HG02852 (cell line): ENCODE data around the gene BAMBI.

Source experiments
- ATAC-seq: cut with Tn5 transposase; IDR thresholded peaks from one replicate; pipeline ENCODE4 v1.9.1; 2021; ENCODE audit warnings: mild to moderate bottlenecking, moderate library complexity; ENCODE audit not compliant: unreplicated experiment

The BAMBI gene

DNA sequence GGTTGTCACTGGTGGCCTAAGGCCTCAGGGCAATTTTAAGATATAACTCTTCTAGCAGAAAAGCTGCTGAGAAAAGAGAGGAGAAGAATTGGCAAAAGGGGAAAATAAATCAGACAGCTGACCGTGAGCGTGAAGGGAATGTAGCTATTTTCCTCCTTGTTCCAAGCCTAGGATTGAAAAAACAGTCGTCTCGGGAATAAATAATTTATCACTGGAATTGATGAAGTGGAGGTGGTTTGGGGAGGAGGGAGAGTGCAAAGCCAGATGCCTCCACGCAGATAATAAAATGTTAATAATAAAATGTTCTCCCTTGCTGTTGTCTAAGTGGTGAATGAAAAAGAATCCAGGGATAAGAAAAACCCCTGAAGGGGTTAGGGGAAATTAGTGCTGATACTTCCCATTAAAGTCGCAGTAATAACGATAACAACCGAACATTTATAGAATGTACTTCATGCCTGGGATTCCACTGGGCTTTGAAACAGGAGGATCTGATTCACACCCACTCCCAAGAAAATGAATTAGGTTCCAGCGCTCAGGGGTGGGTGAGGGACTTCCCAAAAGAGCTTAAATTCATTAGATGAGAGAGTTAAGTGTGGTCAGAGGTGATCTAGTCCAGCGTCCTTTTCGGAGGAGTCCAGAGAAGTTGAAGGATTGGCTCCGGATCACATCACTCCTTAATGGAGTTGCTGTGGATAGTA is 27.3 kb downstream of the BAMBI start:
- ATAC-seq: no peak

DNA sequence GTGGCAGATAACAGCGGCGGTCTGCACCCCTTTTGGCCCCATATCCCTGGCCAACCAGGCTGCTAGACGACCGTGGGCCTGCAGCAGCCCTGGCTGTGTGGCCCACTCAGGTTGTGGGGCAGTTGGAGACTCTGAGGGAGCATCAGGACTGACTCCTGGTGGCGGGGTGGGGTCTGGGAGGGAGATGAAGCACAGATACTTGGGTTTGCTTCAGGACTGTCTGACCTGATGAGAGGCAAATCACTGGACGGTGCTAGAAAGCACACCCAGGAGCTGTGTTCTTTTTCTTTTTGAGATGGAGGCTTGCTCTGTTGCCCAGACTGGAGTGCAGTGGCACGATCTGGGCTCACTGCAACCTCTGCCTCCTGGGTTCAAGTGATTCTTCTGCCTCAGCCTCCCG is 28.2 kb downstream of the BAMBI start:
- no peak for ATAC-seq

DNA sequence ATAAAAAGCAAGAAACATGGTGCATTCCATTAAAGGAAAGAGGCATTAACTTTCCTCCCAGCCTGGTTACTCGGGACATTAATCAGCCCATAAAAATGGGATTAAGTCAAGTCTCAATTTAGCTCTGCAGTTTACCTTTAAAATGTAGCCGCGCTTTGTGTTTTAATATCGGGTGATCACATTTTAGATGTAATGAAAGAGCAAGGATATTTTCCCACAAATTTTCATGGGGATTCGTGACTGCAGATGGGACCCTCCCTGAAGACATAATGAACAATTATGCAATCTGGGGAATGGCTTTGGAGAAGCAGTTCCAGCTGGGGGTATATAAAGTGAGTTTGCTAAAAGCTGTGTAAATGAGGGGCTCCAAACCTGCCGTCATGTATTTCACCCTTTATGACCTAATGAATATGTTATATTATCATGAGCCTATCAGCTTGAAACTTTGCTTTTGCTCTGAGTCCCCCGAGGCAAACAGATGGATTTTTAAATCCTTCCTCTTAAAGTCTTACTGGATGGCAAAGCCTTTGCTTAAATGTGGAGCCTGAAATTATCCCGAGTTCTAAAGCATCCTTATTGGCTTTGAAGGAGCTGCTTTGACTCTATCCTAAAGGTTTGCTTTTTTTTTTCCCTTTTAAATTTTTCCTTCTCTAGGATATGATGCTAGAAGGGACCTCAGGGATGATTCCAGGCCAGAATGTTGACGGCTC is 31.8 kb downstream of the BAMBI start:
- no peak for ATAC-seq

DNA sequence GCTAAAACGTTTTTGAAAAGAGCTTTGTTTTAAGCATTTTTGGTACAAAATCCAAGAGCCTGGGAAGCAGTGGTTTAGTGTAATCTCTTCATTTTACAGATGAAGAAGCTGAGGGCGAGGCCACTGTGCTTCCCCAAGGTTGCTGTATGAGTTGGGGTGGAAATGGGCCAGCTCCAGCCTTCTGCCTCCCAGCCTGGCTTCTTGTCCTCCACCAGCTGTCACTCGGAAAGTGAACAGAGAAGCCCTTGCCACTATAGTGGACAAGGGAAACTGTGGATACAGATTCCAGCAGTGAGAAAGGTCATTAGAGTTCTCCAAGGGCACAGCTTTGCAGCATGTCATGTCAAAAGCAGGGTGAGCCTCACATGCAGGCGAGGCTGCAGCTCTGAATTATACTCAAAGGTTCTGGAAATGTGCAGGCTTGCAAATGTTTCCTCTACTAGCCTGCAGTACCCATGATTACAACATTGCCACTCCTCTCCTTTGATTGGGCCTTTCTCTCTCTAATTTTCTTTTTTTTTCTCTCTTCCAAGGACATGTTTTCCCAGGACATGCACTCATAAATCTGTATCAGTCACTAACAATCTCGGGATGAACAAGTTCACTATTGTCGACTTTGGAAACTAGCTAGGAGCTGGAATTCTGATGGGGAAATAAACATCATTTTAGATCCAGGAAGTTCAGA is 33.0 kb downstream of the BAMBI start:
- ATAC-seq: no peak

DNA sequence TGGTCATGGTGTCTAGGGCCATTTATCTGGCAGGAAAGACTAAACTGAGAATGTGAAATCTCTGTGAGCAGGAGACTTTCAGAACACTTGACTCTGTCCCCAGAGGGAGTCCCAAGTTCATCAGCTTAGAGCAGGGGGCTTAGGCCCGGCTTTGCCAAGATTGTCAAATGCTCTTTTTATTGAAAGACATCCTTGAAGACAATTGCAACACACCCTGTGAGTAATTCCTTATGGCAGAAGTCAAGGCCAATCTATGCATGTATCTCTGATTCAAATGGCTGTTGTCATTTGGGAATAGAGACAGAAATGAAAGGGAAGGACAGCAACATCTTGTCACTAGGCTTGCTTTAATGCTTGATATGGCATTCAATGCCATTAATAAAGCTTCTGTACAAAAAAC is 33.7 kb downstream of the BAMBI start:
- ATAC-seq: no peak

DNA sequence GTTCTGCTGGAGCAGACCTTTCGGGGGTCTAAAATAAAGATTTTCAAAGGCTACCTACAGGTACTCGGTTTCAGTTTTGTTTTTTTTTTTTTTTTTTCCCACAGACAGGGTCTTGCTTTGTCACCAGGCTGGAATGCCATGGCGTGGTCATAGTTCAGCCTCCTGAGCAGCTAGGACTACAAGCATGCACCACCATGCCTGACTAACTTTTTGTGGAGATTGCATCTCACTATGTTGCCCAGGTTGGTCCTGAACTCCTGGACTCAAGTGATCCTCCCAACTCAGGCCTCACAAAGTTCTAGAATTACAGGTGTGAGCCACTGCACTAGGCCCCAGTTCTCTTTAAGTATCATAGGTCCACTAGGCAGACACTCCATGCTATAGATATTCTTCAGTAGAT is 34.5 kb downstream of the BAMBI start:
- no peak for ATAC-seq

DNA sequence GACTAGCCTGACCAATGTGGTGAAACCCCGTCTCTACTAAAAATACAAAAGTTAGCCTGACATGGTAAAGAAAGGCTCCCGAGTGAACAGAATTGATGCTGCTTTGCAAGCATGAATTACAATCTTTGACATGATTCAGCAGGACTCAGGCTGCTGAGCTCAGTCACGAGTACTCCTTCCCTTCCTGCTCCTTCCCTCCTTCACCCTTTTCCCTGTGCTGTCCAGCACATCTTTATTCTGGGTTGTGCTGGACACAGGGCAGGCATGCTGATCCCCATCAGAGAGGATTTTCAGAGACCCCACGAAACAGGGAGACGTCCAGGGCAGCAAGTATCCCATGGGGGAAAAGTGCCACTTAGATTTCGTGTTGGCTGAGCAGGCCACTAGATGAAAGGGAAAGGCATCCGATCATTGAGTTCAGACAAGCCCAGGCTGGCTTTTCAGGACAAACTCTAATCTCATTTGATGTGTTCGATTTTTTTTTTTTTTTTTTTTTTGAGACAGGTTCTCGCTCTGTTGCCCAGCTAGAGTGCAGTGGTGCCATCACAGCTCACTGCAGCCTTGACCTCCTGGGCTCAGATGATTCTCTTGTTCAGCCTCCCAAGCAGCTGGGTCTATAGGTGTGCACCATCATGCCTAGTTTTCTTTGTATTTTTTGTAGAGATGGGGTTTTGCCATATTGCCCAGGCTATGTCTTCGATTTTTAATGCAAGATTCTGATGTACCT is 36.5 kb downstream of the BAMBI start:
- no peak for ATAC-seq

DNA sequence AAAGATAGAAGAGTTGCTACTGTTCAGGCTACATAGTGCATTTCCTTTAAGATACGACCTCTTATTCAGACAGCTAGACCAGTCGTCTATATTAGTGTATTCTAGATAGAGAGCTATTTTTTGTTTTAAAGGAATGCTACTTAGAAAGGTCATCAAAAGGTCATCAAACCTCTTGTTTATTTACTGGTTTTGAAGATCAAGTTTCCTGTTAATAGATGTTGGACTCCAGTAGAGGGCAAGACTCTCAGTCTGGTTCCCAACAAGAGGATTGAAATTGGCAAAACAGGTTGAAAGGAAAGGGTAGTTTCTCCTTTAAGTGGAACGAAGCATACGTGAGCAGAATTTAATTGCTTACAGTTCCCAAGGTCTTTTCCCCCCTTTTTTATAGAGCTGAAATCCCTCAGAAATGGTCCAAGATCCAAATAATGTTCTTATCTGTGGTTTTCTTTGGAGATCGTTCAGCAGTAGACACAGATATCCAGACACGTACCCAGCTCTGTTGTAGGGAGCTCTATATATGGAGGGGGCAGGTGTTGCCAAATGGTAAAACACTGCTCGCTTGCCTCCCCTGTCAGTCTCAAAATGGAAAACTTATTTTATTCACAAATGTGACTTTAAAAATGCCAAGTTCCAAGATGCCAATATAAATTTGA is 37.2 kb downstream of the BAMBI start:
- no peak for ATAC-seq

DNA sequence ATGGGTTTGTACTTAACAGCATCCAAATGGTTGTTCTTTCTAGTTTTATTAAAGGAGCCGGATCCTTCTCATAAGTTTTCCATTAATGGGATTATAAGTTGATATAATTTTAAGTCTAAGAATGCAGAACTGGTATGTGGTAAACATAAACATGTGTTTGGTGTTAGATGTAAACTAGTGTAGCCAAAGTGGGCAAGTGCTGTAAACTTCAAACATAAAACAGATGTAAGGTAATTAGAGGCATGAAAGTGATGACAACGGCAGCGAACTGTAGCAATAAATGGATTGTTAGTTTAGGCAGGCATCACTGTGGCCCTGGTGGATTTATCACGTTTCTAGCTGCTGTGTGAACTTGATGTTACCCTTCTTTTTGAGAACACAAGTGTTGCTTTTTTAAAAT is 37.9 kb downstream of the BAMBI start:
- ATAC-seq: no peak

DNA sequence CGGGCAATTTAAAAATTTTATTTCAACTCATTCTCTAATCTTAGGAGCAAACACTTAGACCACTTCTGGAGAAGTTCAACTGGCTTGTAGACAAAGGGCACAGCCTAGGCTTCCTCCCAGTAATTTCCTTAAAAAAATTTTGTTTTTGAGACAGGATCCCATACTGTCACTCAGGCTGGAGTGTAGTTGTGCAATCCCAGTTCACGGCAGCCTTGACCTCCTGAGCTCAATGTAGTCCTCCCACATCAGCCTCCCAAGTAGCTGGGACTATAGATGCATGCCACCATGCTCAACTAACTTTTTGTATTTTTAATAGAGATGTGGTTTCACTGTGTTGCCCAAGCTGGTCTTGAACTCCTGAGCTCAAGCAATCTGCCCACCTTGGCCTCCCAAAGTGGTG is 38.4 kb downstream of the BAMBI start:
- ATAC-seq: no peak

DNA sequence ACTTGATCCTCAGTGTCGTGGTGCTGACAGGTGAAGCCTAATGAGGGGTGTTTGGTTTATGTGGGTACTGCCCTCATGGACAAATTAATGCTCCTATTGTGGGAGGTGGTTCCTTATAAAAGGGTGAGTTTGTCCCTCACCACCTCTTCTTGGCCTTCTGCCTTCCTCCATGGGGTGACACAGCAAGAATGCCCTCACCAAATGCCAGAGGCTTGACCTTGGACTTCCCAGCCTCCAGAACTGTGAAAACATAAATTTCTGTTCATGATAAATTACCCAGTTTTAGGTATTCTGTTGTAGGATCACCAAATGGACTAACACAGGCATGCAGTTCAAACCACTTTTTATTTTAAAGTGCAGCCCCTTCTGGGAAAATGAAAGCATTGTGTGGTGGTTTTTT is 39.4 kb downstream of the BAMBI start:
- no peak for ATAC-seq

DNA sequence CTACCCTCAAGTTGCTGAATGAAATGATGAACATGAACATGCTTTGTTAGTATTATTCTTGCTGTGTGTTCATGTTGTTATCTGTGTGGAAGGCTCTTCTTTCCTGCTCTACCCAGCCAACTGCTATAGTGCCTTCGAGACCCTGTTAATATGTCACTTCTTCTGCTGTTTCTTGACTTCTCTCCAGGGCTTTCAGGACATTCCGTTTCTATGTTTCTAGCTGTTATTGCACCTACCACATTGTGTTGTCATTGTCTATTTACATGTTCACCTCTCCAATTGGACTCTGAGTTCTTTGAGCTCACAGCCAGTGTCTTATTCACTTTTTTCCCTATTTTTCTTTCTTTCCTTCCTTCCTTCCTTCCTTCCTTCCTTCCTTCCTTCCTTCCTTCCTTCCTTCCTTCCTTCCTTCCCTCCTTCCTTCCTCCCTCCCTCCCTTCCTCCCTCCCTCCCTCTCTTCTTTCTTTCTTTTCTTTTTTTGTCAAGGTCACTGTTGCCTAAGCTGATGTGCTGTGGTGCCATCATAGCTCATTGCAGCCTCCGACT is 40.4 kb downstream of the BAMBI start:
- ATAC-seq: no peak

DNA sequence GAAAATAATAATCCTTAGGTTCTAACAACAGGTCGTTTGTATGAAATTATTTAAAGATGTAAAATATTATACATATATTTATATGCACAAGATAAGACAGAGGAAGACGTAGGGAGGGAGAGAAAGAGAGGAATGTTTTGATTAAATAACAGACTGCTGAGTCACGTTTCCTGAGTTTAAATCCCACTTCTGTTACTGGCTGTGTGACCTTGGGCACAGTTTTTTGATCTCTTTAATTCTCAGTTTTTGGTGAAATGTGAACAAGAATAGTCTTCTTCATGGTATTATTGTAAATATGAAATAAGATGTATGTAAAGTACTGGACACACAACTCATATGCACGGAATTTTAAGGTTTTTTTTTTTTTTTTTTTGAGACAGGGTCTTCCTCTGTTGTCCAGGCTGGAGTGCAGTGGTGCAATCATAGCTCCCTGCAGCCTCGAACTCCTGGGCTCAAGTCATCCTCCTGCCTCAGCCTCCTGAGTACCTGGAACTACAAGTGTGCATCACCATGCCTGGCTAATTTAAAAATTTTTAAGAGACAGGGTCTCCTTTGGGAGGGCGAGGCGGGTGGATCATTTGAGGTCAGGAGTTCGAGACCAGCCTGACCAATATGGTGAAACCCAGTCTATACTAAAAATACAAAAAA is 42.6 kb downstream of the BAMBI start:
- no peak for ATAC-seq

DNA sequence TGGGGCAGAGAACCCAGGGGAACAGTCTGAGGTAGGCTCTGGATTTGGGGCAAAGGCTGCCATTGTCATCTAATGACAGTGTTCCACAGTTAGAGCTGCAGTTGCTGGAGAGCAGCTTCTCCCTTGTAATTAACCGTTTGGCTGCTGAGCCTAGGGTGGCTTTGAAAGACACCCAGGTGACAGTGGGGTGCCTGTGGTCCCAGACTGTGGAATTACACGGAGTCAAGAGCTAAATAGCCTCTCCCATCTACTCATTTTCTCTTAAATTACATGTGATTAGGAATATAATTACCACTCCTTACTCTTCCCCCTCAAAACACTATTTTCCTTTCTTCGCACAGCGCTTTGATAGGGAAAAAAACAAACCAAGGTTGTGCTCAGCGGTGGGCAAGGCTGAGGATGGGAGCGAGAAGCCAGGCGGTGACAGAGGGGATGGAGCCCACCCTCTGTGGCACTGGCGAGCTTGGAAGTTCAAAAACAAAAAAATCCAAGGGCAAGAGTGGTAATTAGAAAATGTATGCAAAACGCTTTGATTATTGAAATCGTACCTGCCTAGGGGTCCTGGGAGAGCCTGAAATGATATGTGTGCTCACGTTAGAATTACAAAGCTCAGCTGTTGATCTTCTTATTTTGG is 44.1 kb downstream of the BAMBI start:
- ATAC-seq: no peak

DNA sequence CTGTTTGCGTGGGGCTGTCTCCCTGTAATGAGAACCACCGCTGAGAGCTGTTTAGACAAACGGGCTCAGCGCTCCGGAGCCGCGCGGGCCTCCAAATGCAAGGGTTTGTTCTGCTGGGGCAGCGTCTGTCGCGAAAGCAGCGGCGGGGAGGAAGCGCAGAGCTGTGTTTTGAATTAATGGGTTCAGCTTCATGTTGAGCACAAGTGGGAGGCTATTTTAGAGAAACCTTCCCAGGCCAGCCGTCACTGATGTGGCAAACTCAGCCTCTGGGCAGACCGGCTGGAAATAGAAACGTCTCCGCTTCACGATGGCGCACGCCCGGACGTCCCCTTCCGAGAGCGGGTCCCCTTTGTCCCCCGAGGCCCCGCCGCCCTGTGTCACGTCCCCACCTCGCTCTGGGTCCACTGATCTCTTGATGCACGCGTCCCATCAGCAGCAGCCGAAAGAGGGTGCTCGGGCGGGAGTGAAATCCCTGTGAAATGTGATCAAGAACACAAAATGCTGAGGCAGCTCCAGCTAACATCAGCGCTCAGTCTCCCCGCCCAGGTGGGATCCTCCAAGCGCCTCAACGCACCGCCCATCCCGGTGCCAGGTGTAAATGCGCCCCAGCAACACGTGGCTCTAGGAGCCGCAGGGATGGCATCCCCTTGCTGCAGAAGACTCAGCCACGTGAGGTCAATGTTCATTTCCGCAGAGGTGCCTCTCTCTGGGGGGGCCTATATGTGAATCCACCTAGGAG is 44.9 kb downstream of the BAMBI start:
- no peak for ATAC-seq

DNA sequence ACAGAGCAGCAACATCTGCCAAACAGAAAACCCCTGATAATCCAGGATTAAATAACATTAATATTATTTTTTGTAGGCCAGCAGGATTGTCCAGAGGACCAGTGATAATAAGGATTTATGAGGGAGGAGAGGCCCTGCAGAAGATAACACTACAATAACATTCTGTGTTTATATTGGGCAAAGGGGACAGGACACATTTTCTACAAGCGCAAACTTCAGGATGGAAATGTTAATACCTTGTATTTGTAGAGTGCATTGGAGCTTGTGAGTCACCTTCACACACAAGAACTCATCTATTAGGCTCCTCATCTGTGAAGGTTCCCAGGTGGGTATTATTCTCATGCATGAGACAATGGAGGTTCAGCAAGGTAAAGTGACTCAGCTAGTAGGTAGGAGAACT is 51.0 kb downstream of the BAMBI start:
- ATAC-seq: no peak

DNA sequence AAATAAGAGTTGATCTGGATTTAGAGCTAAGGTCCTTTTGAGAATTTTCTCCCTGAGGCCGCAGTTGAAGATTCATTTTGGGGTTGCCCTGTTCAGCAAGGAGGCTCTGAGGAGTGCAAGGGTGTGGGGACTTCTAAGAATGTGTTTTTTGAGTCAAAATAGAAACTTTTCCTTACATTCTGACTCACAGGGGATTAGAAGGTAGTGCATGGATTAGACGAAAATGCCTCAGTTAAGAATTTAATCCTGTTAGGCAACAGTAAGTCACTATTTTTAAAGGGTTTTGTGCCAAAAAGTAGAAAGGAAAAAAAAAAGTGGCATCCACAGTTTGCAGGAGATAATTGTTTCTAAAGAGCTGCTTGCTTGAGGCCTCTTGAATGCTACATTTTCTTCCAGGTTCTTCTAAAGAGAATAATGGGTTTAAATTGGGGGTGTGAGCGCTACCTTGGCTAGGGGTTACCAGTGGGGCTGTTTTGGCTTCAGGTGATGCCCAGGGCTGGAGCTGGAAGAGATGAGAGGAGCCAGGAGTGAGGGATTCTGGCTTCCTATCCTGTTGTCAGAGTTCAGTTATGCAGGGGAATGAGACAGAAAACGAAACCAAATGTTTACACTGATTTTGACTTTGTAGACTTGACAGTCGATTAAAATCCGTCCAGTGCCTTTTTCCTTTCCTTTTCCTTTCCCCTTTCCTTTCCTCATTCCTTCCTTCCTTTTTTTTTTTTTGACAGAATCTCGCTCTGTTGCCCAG is 52.9 kb downstream of the BAMBI start:
- ATAC-seq: no peak

DNA sequence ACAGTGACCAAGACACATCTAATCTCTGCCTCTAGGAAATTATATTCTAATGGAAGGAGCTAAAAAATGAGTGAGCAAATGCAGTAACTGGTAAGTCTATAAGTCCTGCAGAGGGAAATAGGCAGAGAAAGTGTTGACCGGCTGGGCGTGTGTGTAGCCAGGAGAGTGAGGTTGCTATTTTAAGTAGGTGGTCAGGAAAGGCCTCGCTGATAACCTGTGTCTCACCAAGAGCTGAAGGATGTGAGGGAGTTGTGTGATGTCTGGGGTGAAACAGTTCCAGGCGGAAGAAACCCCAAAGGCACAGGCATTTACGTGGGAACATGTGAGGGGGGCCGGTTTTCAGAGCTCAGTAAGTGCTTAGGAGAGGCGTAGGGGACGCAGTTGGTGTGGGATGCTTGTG is 54.8 kb downstream of the BAMBI start:
- ATAC-seq: no peak
